Breast epithelium (tissue), 3 donors: ENCODE results near the gene IL3RA.

Experiments used
- POLR2A ChIP-seq: fragments of 450-650 bp; IDR thresholded peaks from one replicate; pipeline ENCODE4 v1.6.1; 2016; ENCODE audit warnings: antibody characterized with exemption, mild to moderate bottlenecking, moderate library complexity
- POLR2AphosphoS5 ChIP-seq, 3 donors: sonication (generic); formaldehyde crosslinking; IDR thresholded peaks; one replicate each; pipeline ENCODE4 v1.6.1; 2017; ENCODE audit warnings: antibody characterized with exemption in 3 of 3
- TF ChIP-seq, protein P1 (sequence below), 3 donors: fragments of 450-650 bp; IDR thresholded peaks; one replicate each; pipeline ENCODE4 v1.5.1; 2016 to 2017; ENCODE audit warnings: antibody characterized with exemption in 3 of 3, mild to moderate bottlenecking in 3 of 3, moderate library complexity in 3 of 3

DNA sequence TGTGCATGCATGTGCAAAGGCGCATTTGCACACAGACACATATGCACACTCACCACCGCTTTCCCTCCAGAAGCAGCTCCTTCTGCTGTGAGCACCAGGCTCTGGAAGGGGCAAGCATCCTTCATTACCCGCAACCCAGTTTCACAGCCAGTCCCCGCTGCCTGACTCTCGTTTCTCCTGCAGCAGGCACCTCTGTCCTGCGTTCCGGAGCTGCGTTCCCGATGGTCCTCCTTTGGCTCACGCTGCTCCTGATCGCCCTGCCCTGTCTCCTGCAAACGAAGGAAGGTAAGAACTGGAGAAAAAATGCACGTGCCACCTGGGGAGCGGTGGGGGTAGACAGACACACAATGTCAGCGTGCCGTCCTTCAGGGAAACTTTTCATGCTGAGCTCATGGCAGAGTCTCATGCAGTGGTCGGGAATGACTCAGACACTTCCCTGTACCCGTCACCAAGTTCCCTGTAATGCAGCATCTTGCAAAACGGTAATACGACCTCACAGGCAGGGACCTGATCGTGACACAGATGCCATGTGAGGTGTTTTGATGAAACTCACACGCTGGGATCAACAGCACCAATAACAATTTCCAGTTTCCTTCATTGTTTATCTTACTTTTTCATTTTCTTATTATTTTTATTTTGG is 5.1 kb downstream of the IL3RA start:
- TF ChIP-seq, protein P1, sequence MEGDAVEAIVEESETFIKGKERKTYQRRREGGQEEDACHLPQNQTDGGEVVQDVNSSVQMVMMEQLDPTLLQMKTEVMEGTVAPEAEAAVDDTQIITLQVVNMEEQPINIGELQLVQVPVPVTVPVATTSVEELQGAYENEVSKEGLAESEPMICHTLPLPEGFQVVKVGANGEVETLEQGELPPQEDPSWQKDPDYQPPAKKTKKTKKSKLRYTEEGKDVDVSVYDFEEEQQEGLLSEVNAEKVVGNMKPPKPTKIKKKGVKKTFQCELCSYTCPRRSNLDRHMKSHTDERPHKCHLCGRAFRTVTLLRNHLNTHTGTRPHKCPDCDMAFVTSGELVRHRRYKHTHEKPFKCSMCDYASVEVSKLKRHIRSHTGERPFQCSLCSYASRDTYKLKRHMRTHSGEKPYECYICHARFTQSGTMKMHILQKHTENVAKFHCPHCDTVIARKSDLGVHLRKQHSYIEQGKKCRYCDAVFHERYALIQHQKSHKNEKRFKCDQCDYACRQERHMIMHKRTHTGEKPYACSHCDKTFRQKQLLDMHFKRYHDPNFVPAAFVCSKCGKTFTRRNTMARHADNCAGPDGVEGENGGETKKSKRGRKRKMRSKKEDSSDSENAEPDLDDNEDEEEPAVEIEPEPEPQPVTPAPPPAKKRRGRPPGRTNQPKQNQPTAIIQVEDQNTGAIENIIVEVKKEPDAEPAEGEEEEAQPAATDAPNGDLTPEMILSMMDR (IDR thresholded peaks at IDR 0.05): no peak
- no peak for TF ChIP-seq POLR2A
- TF ChIP-seq POLR2AphosphoS5 (IDR thresholded peaks at IDR 0.05): no peak
